Left lung (tissue), 10 donors: Measurements from ENCODE around the gene TPO. TPM values are rescaled to one million over a fixed set of nuclear protein-coding genes. Genes with fewer than 3 reads are reported as not detected.

Source experiments
- ATAC-seq: fragments of 200-7000 bp; cut with Tn5 transposase; one replicate; pipeline ENCODE4 v1.9.1; 2020; ENCODE audit warnings: moderate library complexity
- DNase-seq, 4 donors: peaks; one replicate each; pipeline ENCODE4 v3.0.0-alpha.2; 2013 to 2020
- H3K27ac ChIP-seq, 2 donors: fragments of 200-600 bp; sonication (generic) in 1 of 2; one replicate each; pipeline versions ENCODE4 v1.5.0 to v1.8.0; 2020 to 2021
- H3K27me3 ChIP-seq, 2 donors: fragments of 200-600 bp; sonication (generic) in 1 of 2; one replicate each; pipeline versions ENCODE4 v1.5.0 to v1.8.0; 2020 to 2021
- H3K36me3 ChIP-seq, 2 donors: fragments of 200-600 bp; sonication (generic) in 1 of 2; one replicate each; pipeline versions ENCODE4 v1.5.0 to v1.8.0; 2020 to 2021
- H3K4me1 ChIP-seq, 2 donors: fragments of 200-600 bp; one replicate each; pipeline ENCODE4 v1.8.0; 2021
- H3K4me3 ChIP-seq, 2 donors: fragments of 200-600 bp; sonication (generic) in 1 of 2; one replicate each; pipeline versions ENCODE4 v1.5.0 to v1.8.0; 2020 to 2021; ENCODE audit warnings: mild to moderate bottlenecking in 1 of 2
- H3K9me3 ChIP-seq, 2 donors: fragments of 200-600 bp; sonication (generic) in 1 of 2; one replicate each; pipeline versions ENCODE4 v1.5.0 to v1.8.0; 2020 to 2021
- CTCF ChIP-seq, 2 donors: fragments of 200-600 bp; sonication (generic) in 1 of 2; IDR thresholded peaks; one replicate each; pipeline versions ENCODE4 v1.5.0 to v1.8.0; 2021; ENCODE audit warnings: antibody characterized with exemption in 2 of 2
- intact Hi-C, 2 donors: fragments of 100-400 bp; cut with DNase I; formaldehyde crosslinking; loops; one replicate each; pipeline versions ENCODE4 v1.11.2 to v1.14.2; 2022
- polyA plus RNA-seq, 6 donors: library from polyadenylated mRNA; unstranded; fragments of 120-200 nt; gene quantifications; one replicate each; pipeline ENCODE4 v1.2.1, GENCODE V29; 2013; ENCODE audit not compliant: insufficient read length in 6 of 6
- total RNA-seq, 2 donors: library from RNA; stranded (reverse); fragmentation: NEBNext Ultra II Directional; extraction: Animal tissue kit (Norgen Biotek cat#: 25700); gene quantifications; one replicate each; pipeline ENCODE4 v1.2.1, GENCODE V29; 2021
- donor health status: DM: no; HTN: yes; CAD: no.
- donor health status: DM: no; HTN: no; CAD: no.

TPO gene
- total and polyA plus RNA-seq, 8 donors, result 0.08 to 0.45 (median 0.21) TPM; not detected in 1

DNA sequence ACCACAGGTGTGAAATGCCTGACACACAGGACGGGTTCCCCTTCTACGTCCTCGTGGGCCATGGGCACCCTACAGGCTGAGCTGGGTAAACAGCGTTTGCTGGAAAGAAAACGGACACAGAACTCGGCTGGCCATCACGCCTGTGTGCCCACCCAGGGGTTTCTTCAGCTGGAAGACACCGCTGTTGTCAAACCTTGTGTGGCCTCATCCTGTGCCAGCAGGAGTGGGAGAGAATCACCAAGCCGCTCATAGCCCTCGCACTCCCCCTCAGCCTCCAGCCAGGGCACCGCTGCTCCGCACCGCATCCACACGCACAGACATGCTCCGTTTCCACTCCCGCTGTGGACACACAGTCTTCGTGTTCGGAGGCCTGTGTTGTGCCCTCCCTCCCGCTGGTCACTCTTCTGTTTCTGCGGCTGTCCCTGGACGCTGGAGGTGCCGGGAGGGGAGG, 169.7 kb downstream of the TPO start:
- peak in 1 of 4 donors; percentile 68 for DNase-seq

GRCh38 chr2:1584051-1584531, 170.8 kb downstream of the TPO start:
- TF ChIP-seq CTCF (IDR thresholded peaks at IDR 0.05), result no peak
- no peaks in the 10 kb centered on the region for H3K4me1 ChIP-seq
- no peaks in the 10 kb centered on the region for H3K9me3 ChIP-seq
- no peak overlapping the region for H3K27ac ChIP-seq
- no peaks in the 10 kb centered on the region for H3K36me3 ChIP-seq
- no peaks in the 10 kb centered on the region for H3K27me3 ChIP-seq
- peak in 1 of 4 donors; percentile 73 for DNase-seq
- no peak for ATAC-seq
- intact Hi-C loops, result no loop called here
- no peak overlapping the region for H3K4me3 ChIP-seq

More for the DNA sequence above, 169.7 kb downstream of the TPO start:
- Histone ChIP-seq H3K9me3 (no peaks in the 10 kb centered on the region), H3K27me3 (no peaks in the 10 kb centered on the region), H3K27ac (no peak overlapping the region), H3K4me3 (no peak overlapping the region), H3K4me1 (no peaks in the 10 kb centered on the region), H3K36me3 (no peaks in the 10 kb centered on the region)
- intact Hi-C loops, result no loop called here
- no peak for ATAC-seq
- no peak for TF ChIP-seq CTCF (IDR thresholded peaks at IDR 0.05)

DNA sequence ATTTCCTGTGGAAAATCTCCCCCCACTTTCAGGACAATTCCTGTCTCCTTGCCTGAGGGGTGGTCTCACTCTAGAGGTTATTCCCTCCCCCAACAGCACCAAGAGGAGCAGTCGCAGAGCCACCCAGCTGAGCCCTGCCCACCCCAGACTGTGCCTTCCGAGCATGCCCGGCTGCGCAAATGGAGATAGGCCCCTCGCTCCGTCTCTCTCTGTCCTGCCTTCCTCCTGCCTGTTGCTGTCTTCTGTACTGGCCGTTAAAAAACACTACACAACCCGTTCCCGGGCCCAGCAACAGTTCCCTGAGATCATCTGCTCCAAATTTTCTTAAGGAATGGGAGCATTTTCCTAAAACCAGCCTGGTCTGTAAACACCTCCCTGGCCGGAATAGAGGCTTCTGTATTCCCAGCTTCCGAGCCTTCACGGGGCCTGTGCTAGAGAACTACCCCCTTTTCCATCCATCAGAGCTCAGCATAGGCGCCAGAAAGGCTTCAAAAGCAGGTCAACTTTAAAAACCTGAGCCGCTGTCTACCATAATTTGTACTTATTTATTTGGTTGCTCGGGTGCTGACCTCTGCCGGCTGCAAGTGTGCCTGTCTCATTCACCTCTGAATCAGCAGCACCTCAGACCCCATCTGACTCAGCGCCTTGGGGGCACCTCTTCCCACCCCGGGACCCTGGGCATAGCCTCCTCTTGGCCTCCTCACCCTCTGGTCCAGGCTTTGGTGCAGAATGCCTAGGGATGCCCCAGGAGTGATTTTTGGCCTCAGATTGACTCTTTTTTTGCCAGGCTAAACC, 171.6 kb downstream of the TPO start:
- DNase-seq, result peak in 1 of 4 donors; percentile 45
- Histone ChIP-seq H3K4me3 (no peak overlapping the region), H3K36me3 (no peaks in the 10 kb centered on the region), H3K27me3 (no peaks in the 10 kb centered on the region), H3K4me1 (no peaks in the 10 kb centered on the region), H3K27ac (no peak overlapping the region), H3K9me3 (no peaks in the 10 kb centered on the region)
- no peak for TF ChIP-seq CTCF (IDR thresholded peaks at IDR 0.05)
- no peak for ATAC-seq
- intact Hi-C loops, result no loop called here

DNA sequence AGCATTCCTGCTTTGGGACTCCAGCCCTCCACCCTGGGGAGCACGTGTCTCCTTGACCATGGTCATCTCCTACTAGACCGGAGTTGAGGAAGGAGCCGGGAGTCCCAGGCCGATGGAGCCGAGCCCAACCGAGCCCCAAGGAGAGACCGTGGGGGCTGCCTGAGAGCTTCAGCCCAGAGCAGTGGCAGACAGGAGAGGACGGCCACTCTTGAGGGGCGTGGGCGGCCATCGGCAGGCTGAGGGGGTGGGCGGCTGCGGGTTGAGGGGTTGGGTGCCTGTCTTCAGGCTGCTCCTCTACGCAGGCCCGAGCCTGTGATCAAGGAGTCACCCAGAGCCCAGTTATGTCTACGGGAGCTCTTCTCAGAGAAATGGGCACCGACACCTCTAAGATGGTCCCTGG, 172.4 kb downstream of the TPO start:
- Histone ChIP-seq H3K36me3 (no peaks in the 10 kb centered on the region), H3K4me3 (no peak overlapping the region), H3K27me3 (peaks cover 0 to under 1% of the 10 kb centered on the region in 2 donors), H3K27ac (no peak overlapping the region), H3K9me3 (no peaks in the 10 kb centered on the region), H3K4me1 (no peaks in the 10 kb centered on the region)
- intact Hi-C loops, result no loop called here
- peak in 1 of 4 donors; percentile 70 for DNase-seq
- no peak for ATAC-seq
- no peak for TF ChIP-seq CTCF (IDR thresholded peaks at IDR 0.05)

GRCh38 chr2:1586251-1586922, 173.1 kb downstream of the TPO start:
- H3K27me3 ChIP-seq, result peaks cover 0 to 8% of the 10 kb centered on the region in 2 donors
- no peaks in the 10 kb centered on the region for H3K9me3 ChIP-seq
- no peaks in the 10 kb centered on the region for H3K36me3 ChIP-seq
- H3K4me1 ChIP-seq, result peaks cover 4 to 7% of the 10 kb centered on the region in 2 donors
- H3K27ac ChIP-seq, result no peak overlapping the region
- peak in 1 of 4 donors; percentile 57 for DNase-seq
- no peak overlapping the region for H3K4me3 ChIP-seq
- TF ChIP-seq CTCF (IDR thresholded peaks at IDR 0.05), result no peak
- intact Hi-C loops, result no loop called here
- peak; percentile 24 for ATAC-seq
